RPMI7951 (cell line): ENCODE results near the gene MICAL2. TPM values are rescaled to one million over a fixed set of nuclear protein-coding genes. Genes with fewer than 3 reads are reported as not detected.
A peak's percentile ranks its signal among the peaks of the same experiment; 100 is the strongest.

Experiments
- DNase-seq: peaks from one replicate; pipeline ENCODE4 v3.0.0-alpha.2; 2012; ENCODE audit warnings: low read depth
- total RNA-seq: library from RNA; depleted of rRNA; stranded (reverse); fragments of >200 nt; shearing (Covaris generic); gene quantifications from 2 replicates; pipeline ENCODE4 v1.2.3, GENCODE V29; 2014; rRNA removed

The MICAL2 gene
- 58.6 TPM in 2 replicates for total RNA-seq

- DNase-seq = peak; percentile 89
Measured at GRCh38 chr11:12110201-12110713, at the start of gene MICAL2. Gene MICAL2, plus strand, starts transcription at chr11:12110590. Its CDS starts 51,566 bp downstream, at chr11:12162156.

GRCh38 chr11:12061851-12062560 is 48.4 kb upstream of the MICAL2 start:
- DNase-seq = no peak

- DNase-seq = no peak
Measured at GRCh38 chr11:12063251-12063650, 47.1 kb upstream of the MICAL2 start.

- no peak for DNase-seq
Measured at GRCh38 chr11:12064136-12064953, 46.0 kb upstream of the MICAL2 start.

GRCh38 chr11:12064954-12065280 is 45.5 kb upstream of the MICAL2 start:
- DNase-seq = no peak

- DNase-seq = peak; percentile 89
Measured at GRCh38 chr11:12066056-12066798, 44.2 kb upstream of the MICAL2 start.

- peak; percentile 50 for DNase-seq
Measured at GRCh38 chr11:12066799-12067508, 43.4 kb upstream of the MICAL2 start.

GRCh38 chr11:12067796-12068357 is 42.5 kb upstream of the MICAL2 start:
- DNase-seq = no peak

- DNase-seq = no peak
Measured at GRCh38 chr11:12069066-12069676, 41.2 kb upstream of the MICAL2 start.

- DNase-seq = no peak
Measured at GRCh38 chr11:12070446-12071267, 39.7 kb upstream of the MICAL2 start.

GRCh38 chr11:12071574-12071973 is 38.8 kb upstream of the MICAL2 start:
- DNase-seq = no peak

- no peak for DNase-seq
Measured at GRCh38 chr11:12073436-12073835, 37.0 kb upstream of the MICAL2 start.

- no peak for DNase-seq
Measured at GRCh38 chr11:12073886-12074285, 36.5 kb upstream of the MICAL2 start.

GRCh38 chr11:12074529-12075195 is 35.7 kb upstream of the MICAL2 start:
- DNase-seq = peak; percentile 37

GRCh38 chr11:12075291-12075690 is 35.1 kb upstream of the MICAL2 start:
- DNase-seq = no peak

- DNase-seq = peak; percentile 98
Measured at GRCh38 chr11:12075822-12076821, 34.3 kb upstream of the MICAL2 start.

GRCh38 chr11:12076840-12077534 is 33.4 kb upstream of the MICAL2 start:
- DNase-seq = no peak
